ENCODE data around the gene CDH23.

Gene CDH23

GRCh38 chr10:71505862-71506261 is 109.1 kb downstream of the CDH23 start:
- H3K4me3 ChIP-seq (ENCODE audit: low read depth, low read length), result no peak overlapping the region
- H3K4me1 ChIP-seq (ENCODE audit: control insufficient read depth, insufficient read depth, low read length), result peaks cover 9% of the 10 kb centered on the region; the same call in 1 of the 2 replicates
- H3K36me3 ChIP-seq (ENCODE audit: control insufficient read depth, insufficient read depth, low read length), result no peaks in the 10 kb centered on the region
- no peaks in the 10 kb centered on the region for H3K27me3 ChIP-seq (ENCODE audit: control insufficient read depth, insufficient read depth, low read length)
- H3K9ac ChIP-seq (ENCODE audit: low read length), result no peak overlapping the region
- no peak overlapping the region for H3K27ac ChIP-seq (ENCODE audit: low read depth, low read length)
- no peaks in the 10 kb centered on the region for H3K9me3 ChIP-seq (ENCODE audit: control insufficient read depth, insufficient read depth, low read depth, low read length)

- no peak overlapping the region for H3K4me3 ChIP-seq (ENCODE audit: low read depth, low read length)
- no peak overlapping the region for H3K9ac ChIP-seq (ENCODE audit: low read length)
- H3K27me3 ChIP-seq (ENCODE audit: control insufficient read depth, insufficient read depth, low read length), result no peaks in the 10 kb centered on the region
- H3K27ac ChIP-seq (ENCODE audit: low read depth, low read length), result no peak overlapping the region
- H3K36me3 ChIP-seq (ENCODE audit: control insufficient read depth, insufficient read depth, low read length), result no peaks in the 10 kb centered on the region
- no peaks in the 10 kb centered on the region for H3K4me1 ChIP-seq (ENCODE audit: control insufficient read depth, insufficient read depth, low read length)
- no peaks in the 10 kb centered on the region for H3K9me3 ChIP-seq (ENCODE audit: control insufficient read depth, insufficient read depth, low read depth, low read length)
These were observed 112.7 kb downstream of the CDH23 start for GRCh38 chr10:71509444-71509843.

DNA sequence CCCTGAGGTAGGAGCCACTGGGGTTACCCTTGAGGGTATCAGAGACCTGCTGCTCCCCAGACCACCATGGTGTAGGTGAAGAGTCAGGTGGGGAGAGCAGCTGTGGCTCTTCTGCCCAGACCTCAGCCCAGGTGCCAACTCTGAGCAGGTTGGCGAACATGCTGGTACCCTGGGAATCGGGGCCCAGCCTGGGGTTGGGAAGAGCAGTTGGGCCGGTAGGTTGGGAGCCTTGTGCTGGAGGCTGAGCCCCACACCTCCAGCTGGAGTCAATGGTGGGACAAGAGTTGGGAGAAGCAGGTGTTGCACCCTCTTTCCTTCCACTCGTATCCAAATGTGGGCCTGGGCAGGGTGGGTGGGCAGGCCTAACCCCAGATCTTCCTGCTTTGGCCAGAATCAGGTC is 114.5 kb downstream of the CDH23 start:
- Histone ChIP-seq H3K4me3 (ENCODE audit: low read depth, low read length) (no peak overlapping the region), H3K36me3 (ENCODE audit: control insufficient read depth, insufficient read depth, low read length) (no peaks in the 10 kb centered on the region), H3K27me3 (ENCODE audit: control insufficient read depth, insufficient read depth, low read length) (no peaks in the 10 kb centered on the region), H3K9ac (ENCODE audit: low read length) (no peak overlapping the region), H3K4me1 (ENCODE audit: control insufficient read depth, insufficient read depth, low read length) (no peaks in the 10 kb centered on the region), H3K9me3 (ENCODE audit: control insufficient read depth, insufficient read depth, low read depth, low read length) (no peaks in the 10 kb centered on the region), H3K27ac (ENCODE audit: low read depth, low read length) (no peak overlapping the region)

DNA sequence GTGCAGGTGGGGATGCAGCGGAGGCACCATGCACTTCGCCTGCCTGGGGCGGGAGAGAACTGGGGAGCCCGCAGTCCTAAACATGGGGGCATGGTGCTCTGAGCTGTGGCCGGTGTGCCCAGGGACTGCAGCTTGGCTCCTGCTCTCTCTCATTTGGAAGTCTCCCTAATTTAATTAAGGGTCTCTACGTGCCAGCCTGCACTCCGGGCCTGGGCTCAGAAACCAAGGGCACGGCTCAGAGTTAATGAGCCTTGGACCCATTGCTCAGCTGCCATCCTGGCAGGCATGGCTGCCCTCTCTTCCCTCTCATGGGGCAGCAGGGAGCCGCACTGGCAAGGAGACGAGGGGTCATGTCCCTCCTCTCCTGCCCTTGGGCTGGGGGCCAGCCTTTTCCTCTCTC is 115.6 kb downstream of the CDH23 start:
- Histone ChIP-seq H3K9ac (ENCODE audit: low read length) (no peak overlapping the region), H3K36me3 (ENCODE audit: control insufficient read depth, insufficient read depth, low read length) (no peaks in the 10 kb centered on the region), H3K4me3 (ENCODE audit: low read depth, low read length) (no peak overlapping the region), H3K27me3 (ENCODE audit: control insufficient read depth, insufficient read depth, low read length) (no peaks in the 10 kb centered on the region), H3K9me3 (ENCODE audit: control insufficient read depth, insufficient read depth, low read depth, low read length) (no peaks in the 10 kb centered on the region), H3K27ac (ENCODE audit: low read depth, low read length) (no peak overlapping the region), H3K4me1 (ENCODE audit: control insufficient read depth, insufficient read depth, low read length) (peaks cover 3% of the 10 kb centered on the region; the same call in 1 of the 2 replicates)

GRCh38 chr10:71512761-71513539 is 116.2 kb downstream of the CDH23 start:
- H3K9ac ChIP-seq (ENCODE audit: low read length), result no peak overlapping the region
- no peak overlapping the region for H3K4me3 ChIP-seq (ENCODE audit: low read depth, low read length)
- no peak overlapping the region for H3K27ac ChIP-seq (ENCODE audit: low read depth, low read length)
- peaks cover 3% of the 10 kb centered on the region; the same call in 1 of the 2 replicates for H3K4me1 ChIP-seq (ENCODE audit: control insufficient read depth, insufficient read depth, low read length)
- no peaks in the 10 kb centered on the region for H3K27me3 ChIP-seq (ENCODE audit: control insufficient read depth, insufficient read depth, low read length)
- no peaks in the 10 kb centered on the region for H3K36me3 ChIP-seq (ENCODE audit: control insufficient read depth, insufficient read depth, low read length)
- no peaks in the 10 kb centered on the region for H3K9me3 ChIP-seq (ENCODE audit: control insufficient read depth, insufficient read depth, low read depth, low read length)

DNA sequence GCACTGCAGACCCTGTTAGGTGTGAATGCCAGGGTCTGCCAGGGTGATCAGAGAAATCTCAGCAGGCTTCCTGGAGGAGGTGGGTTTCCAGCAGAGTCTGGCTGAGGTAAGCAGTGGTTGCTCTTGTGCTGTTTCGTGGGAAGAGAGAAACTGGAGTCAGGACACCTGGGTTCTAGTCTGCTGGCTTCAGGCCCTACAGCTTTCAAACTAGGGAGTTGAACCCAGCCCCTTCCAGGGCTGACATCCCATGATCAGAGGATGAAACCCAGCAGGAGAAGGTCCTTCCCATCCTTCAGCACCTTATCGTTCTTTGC is 116.8 kb downstream of the CDH23 start:
- H3K27me3 ChIP-seq (ENCODE audit: control insufficient read depth, insufficient read depth, low read length), result no peaks in the 10 kb centered on the region
- no peaks in the 10 kb centered on the region for H3K36me3 ChIP-seq (ENCODE audit: control insufficient read depth, insufficient read depth, low read length)
- H3K9me3 ChIP-seq (ENCODE audit: control insufficient read depth, insufficient read depth, low read depth, low read length), result no peaks in the 10 kb centered on the region
- peaks cover 3% of the 10 kb centered on the region; the same call in 1 of the 2 replicates for H3K4me1 ChIP-seq (ENCODE audit: control insufficient read depth, insufficient read depth, low read length)
- no peak overlapping the region for H3K4me3 ChIP-seq (ENCODE audit: low read depth, low read length)
- H3K9ac ChIP-seq (ENCODE audit: low read length), result no peak overlapping the region
- H3K27ac ChIP-seq (ENCODE audit: low read depth, low read length), result no peak overlapping the region

- H3K27ac ChIP-seq (ENCODE audit: low read depth, low read length), result no peak overlapping the region
- peaks cover 3% of the 10 kb centered on the region; the same call in 1 of the 2 replicates for H3K4me1 ChIP-seq (ENCODE audit: control insufficient read depth, insufficient read depth, low read length)
- no peaks in the 10 kb centered on the region for H3K9me3 ChIP-seq (ENCODE audit: control insufficient read depth, insufficient read depth, low read depth, low read length)
- no peaks in the 10 kb centered on the region for H3K36me3 ChIP-seq (ENCODE audit: control insufficient read depth, insufficient read depth, low read length)
- no peaks in the 10 kb centered on the region for H3K27me3 ChIP-seq (ENCODE audit: control insufficient read depth, insufficient read depth, low read length)
- no peak overlapping the region for H3K4me3 ChIP-seq (ENCODE audit: low read depth, low read length)
- no peak overlapping the region for H3K9ac ChIP-seq (ENCODE audit: low read length)
These were observed 117.2 kb downstream of the CDH23 start for GRCh38 chr10:71513936-71514335.

DNA sequence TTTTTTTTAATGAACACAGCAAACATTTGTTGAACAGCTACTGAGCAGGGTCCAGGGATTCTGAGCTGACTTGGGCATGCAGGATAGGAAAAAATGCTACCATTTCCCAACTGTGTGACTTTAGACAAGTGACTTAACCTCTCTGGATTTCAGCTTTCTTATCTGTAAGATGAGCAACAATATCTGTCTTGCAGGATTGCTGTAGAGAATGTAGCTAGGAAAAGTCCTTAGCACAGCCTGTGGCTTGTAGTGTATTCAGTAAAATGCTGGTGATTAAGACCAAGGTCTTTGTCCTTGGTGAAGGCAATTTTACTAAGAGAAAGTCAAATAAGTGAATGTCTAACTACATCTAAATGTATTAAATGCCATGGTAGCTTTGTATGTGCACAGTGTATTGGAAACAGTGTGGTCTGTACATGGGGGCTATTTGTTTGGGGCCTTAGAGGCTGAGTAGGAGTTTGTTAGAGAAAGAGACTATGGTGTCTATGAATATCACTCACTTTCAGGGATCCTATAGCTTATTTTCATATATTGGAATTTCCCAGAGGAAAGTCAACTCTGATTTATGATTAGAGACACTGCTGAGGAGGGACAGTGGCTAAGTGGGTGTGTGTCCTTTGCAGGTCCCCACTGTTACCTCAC is 118.9 kb downstream of the CDH23 start:
- Histone ChIP-seq H3K9me3 (ENCODE audit: control insufficient read depth, insufficient read depth, low read depth, low read length) (no peaks in the 10 kb centered on the region), H3K4me3 (ENCODE audit: low read depth, low read length) (no peak overlapping the region), H3K9ac (ENCODE audit: low read length) (no peak overlapping the region), H3K4me1 (ENCODE audit: control insufficient read depth, insufficient read depth, low read length) (peaks cover 3% of the 10 kb centered on the region; the same call in 1 of the 2 replicates), H3K27me3 (ENCODE audit: control insufficient read depth, insufficient read depth, low read length) (no peaks in the 10 kb centered on the region), H3K27ac (ENCODE audit: low read depth, low read length) (no peak overlapping the region), H3K36me3 (ENCODE audit: control insufficient read depth, insufficient read depth, low read length) (no peaks in the 10 kb centered on the region)

GRCh38 chr10:71516890-71517289 is 120.2 kb downstream of the CDH23 start:
- no peak overlapping the region for H3K9ac ChIP-seq (ENCODE audit: low read length)
- no peaks in the 10 kb centered on the region for H3K36me3 ChIP-seq (ENCODE audit: control insufficient read depth, insufficient read depth, low read length)
- H3K9me3 ChIP-seq (ENCODE audit: control insufficient read depth, insufficient read depth, low read depth, low read length), result no peaks in the 10 kb centered on the region
- H3K27me3 ChIP-seq (ENCODE audit: control insufficient read depth, insufficient read depth, low read length), result no peaks in the 10 kb centered on the region
- H3K4me1 ChIP-seq (ENCODE audit: control insufficient read depth, insufficient read depth, low read length), result peaks cover 3% of the 10 kb centered on the region; the same call in 1 of the 2 replicates
- no peak overlapping the region for H3K27ac ChIP-seq (ENCODE audit: low read depth, low read length)
- H3K4me3 ChIP-seq (ENCODE audit: low read depth, low read length), result no peak overlapping the region

GRCh38 chr10:71517298-71518169 is 120.8 kb downstream of the CDH23 start:
- Histone ChIP-seq H3K27ac (ENCODE audit: low read depth, low read length) (no peak overlapping the region), H3K4me3 (ENCODE audit: low read depth, low read length) (no peak overlapping the region), H3K4me1 (ENCODE audit: control insufficient read depth, insufficient read depth, low read length) (peaks cover 3% of the 10 kb centered on the region; the same call in 1 of the 2 replicates), H3K27me3 (ENCODE audit: control insufficient read depth, insufficient read depth, low read length) (no peaks in the 10 kb centered on the region), H3K9ac (ENCODE audit: low read length) (no peak overlapping the region), H3K36me3 (ENCODE audit: control insufficient read depth, insufficient read depth, low read length) (no peaks in the 10 kb centered on the region), H3K9me3 (ENCODE audit: control insufficient read depth, insufficient read depth, low read depth, low read length) (no peaks in the 10 kb centered on the region)

DNA sequence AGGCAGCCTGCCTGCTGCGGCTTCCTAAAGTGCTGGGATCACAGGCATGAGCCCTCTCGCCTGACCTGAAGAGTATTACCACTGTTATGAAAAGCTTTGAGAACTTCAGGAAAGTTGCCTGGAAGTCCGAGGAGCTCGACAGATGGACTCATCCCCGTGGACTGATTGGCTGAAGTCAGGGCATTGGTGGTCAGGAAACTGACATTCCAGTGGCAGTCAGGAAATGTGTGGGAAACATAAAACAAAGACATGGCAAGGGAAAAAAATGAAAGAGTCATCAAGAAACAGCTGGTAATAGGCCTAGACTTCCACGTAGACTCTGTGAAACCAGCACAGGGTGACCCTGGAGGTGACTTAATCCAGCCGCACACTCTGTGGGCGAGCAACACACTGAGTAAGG is 123.3 kb downstream of the CDH23 start:
- H3K36me3 ChIP-seq (ENCODE audit: control insufficient read depth, insufficient read depth, low read length), result no peaks in the 10 kb centered on the region

More for the DNA sequence above, 123.3 kb downstream of the CDH23 start:
- Histone ChIP-seq H3K27me3 (ENCODE audit: control insufficient read depth, insufficient read depth, low read length) (no peaks in the 10 kb centered on the region), H3K27ac (ENCODE audit: low read depth, low read length) (no peak overlapping the region), H3K9me3 (ENCODE audit: control insufficient read depth, insufficient read depth, low read depth, low read length) (no peaks in the 10 kb centered on the region), H3K4me3 (ENCODE audit: low read depth, low read length) (no peak overlapping the region), H3K9ac (ENCODE audit: low read length) (no peak overlapping the region), H3K4me1 (ENCODE audit: control insufficient read depth, insufficient read depth, low read length) (peaks cover 3% of the 10 kb centered on the region; the same call in 1 of the 2 replicates)
